Neural cell (in vitro differentiated cells): ENCODE data around the gene SLX4IP.

Experiments used
- EP300 ChIP-seq: fragments of 450-650 bp; conservative IDR thresholded peaks from 2 replicates; pipeline ENCODE4 v1.6.1; 2014; ENCODE audit warnings: antibody characterized with exemption, mild to moderate bottlenecking, moderate library complexity; ENCODE audit not compliant: poor library complexity, severe bottlenecking
- EZH2 ChIP-seq: fragments of 200-600, 300-800 bp; shearing (Covaris generic), sonication (generic); IDR thresholded peaks from 2 replicates; pipeline ENCODE4 v1.6.1; 2014; ENCODE audit warnings: antibody characterized with exemption, low read length, borderline replicate concordance, mild to moderate bottlenecking; ENCODE audit not compliant: insufficient read depth, poor library complexity, severe bottlenecking
- MXI1 ChIP-seq: fragments of 450-650 bp; conservative IDR thresholded peaks from 2 replicates; pipeline ENCODE4 v1.6.1; 2014; ENCODE audit warnings: antibody characterized with exemption, mild to moderate bottlenecking; ENCODE audit not compliant: poor library complexity, severe bottlenecking
- POLR2AphosphoS5 ChIP-seq: IDR thresholded peaks from 2 replicates; pipeline ENCODE4 v1.6.1; 2012
- RAD21 ChIP-seq: fragments of 450-650 bp; conservative IDR thresholded peaks from 2 replicates; pipeline ENCODE4 v1.6.1; 2014; ENCODE audit warnings: antibody characterized with exemption, mild to moderate bottlenecking, moderate library complexity
- SMC3 ChIP-seq: fragments of 450-650 bp; conservative IDR thresholded peaks from 2 replicates; pipeline ENCODE4 v1.6.1; 2014; ENCODE audit warnings: antibody characterized with exemption, mild to moderate bottlenecking, moderate library complexity; ENCODE audit not compliant: poor library complexity
- TAF1 ChIP-seq: IDR thresholded peaks from 2 replicates; pipeline ENCODE4 v1.6.1; 2012; ENCODE audit warnings: low read depth
- TF ChIP-seq, protein P1 (sequence below): fragments of 450-650 bp; IDR thresholded peaks from 2 replicates; pipeline ENCODE4 v1.5.1; 2014; ENCODE audit warnings: antibody characterized with exemption, mild to moderate bottlenecking, moderate library complexity; ENCODE audit not compliant: poor library complexity, severe bottlenecking
- TF ChIP-seq, protein P2 (sequence below): IDR thresholded peaks from 2 replicates; pipeline ENCODE4 v1.6.1; 2012; ENCODE audit warnings: borderline replicate concordance

DNA sequence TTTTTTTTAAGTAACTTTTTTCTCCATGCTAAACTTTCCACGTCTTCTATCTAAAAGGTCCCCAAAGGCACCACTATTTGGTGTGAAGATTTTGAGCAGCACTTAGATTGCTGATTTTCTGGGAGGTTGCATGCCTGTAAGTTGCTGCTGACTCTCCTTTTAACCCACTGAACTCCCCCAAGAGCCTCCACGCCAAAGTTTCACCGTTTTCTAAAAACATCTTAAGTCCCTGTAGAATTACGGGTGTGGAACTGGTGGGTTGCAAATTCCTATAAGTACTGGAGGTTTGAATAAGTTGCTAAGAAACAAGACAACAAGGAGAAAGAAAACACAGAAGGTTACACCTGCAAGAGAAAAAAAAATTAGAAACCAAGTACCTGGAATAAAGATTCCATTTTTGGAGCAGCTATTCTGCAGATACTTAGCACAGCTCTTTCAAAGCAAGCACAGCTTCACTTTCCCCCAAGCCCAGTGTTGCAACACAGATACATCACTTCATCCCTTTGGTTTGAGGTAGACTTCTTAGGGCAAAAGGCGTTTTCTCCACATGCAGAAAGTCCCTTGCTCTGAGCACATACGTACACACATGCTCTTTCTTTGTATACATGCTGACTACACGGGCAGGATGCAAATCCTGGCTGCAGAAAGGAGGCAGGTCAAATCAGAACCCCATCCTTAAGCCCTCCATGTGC lies 233.7 kb downstream of the SLX4IP start:
- TF ChIP-seq POLR2AphosphoS5 (no peak), EP300 (no peak), TAF1 (no peak), EZH2 (no peak), RAD21 (no peak), MXI1 (no peak), SMC3 (no peak)
- TF ChIP-seq, protein P1, sequence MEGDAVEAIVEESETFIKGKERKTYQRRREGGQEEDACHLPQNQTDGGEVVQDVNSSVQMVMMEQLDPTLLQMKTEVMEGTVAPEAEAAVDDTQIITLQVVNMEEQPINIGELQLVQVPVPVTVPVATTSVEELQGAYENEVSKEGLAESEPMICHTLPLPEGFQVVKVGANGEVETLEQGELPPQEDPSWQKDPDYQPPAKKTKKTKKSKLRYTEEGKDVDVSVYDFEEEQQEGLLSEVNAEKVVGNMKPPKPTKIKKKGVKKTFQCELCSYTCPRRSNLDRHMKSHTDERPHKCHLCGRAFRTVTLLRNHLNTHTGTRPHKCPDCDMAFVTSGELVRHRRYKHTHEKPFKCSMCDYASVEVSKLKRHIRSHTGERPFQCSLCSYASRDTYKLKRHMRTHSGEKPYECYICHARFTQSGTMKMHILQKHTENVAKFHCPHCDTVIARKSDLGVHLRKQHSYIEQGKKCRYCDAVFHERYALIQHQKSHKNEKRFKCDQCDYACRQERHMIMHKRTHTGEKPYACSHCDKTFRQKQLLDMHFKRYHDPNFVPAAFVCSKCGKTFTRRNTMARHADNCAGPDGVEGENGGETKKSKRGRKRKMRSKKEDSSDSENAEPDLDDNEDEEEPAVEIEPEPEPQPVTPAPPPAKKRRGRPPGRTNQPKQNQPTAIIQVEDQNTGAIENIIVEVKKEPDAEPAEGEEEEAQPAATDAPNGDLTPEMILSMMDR: no peak
- TF ChIP-seq, protein P2, sequence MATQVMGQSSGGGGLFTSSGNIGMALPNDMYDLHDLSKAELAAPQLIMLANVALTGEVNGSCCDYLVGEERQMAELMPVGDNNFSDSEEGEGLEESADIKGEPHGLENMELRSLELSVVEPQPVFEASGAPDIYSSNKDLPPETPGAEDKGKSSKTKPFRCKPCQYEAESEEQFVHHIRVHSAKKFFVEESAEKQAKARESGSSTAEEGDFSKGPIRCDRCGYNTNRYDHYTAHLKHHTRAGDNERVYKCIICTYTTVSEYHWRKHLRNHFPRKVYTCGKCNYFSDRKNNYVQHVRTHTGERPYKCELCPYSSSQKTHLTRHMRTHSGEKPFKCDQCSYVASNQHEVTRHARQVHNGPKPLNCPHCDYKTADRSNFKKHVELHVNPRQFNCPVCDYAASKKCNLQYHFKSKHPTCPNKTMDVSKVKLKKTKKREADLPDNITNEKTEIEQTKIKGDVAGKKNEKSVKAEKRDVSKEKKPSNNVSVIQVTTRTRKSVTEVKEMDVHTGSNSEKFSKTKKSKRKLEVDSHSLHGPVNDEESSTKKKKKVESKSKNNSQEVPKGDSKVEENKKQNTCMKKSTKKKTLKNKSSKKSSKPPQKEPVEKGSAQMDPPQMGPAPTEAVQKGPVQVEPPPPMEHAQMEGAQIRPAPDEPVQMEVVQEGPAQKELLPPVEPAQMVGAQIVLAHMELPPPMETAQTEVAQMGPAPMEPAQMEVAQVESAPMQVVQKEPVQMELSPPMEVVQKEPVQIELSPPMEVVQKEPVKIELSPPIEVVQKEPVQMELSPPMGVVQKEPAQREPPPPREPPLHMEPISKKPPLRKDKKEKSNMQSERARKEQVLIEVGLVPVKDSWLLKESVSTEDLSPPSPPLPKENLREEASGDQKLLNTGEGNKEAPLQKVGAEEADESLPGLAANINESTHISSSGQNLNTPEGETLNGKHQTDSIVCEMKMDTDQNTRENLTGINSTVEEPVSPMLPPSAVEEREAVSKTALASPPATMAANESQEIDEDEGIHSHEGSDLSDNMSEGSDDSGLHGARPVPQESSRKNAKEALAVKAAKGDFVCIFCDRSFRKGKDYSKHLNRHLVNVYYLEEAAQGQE: no peak
